Endothelial cell of umbilical vein (primary cell): ENCODE data around the gene DRAM1. TPM values are rescaled to one million over a fixed set of nuclear protein-coding genes. Genes with fewer than 3 reads are reported as not detected.

Experiments used
- BruUV-seq: library from RNA; stranded (reverse); fragments of 400-500 nt; replicated peaks from 2 replicates; lab custom pipeline; 2021; lab: Mats Ljungman, UMichigan
- CTCF ChIA-PET: fragments of 300-600, 350-600 bp; sonication (Branson Sonifier 250); formaldehyde crosslinking; loops from one replicate; lab custom pipeline; 2021; ENCODE audit warnings: antibody characterized with exemption, inconsistent platforms; lab: Charles Lee
- POLR2A ChIA-PET: fragments of 300-600, 350-600 bp; sonication (Branson Sonifier 250); formaldehyde crosslinking; loops from one replicate; lab custom pipeline; 2021; ENCODE audit warnings: antibody characterized with exemption, inconsistent platforms; lab: Charles Lee
- DNase-seq: peaks from one replicate; pipeline ENCODE4 v3.0.0-alpha.2; 2011; ENCODE audit warnings: low read depth, low spot score
- FAIRE-seq: peaks from 2 replicates; lab custom pipeline; 2011; peaks lifted over from hg19 to GRCh38; lab: Jason Lieb, UNC
- H2AFZ ChIP-seq: 2 replicates; pipeline ENCODE4 v1.6.0; 2012; ENCODE audit warnings: low read depth, low read length, control low read depth, inconsistent platforms
- H3K27ac ChIP-seq: 2 replicates; pipeline ENCODE4 v1.5.1; 2011; ENCODE audit warnings: low read depth, mild to moderate bottlenecking, control low read depth, low read length, moderate library complexity; ENCODE audit not compliant: insufficient read depth
- H3K27me3 ChIP-seq, 2 experiments: 2 replicates each; pipeline versions ENCODE4 v1.6.0 to v1.6.1; 2011; ENCODE audit warnings: low read length in 2 of 2, mixed read lengths in 1 of 2; ENCODE audit not compliant: control insufficient read depth in 2 of 2, insufficient read depth in 2 of 2
- H3K36me3 ChIP-seq, 2 experiments: 2 replicates in 1 of 2; 3 replicates in 1 of 2; pipeline ENCODE4 v1.5.1; 2011; ENCODE audit warnings: low read length in 2 of 2, mild to moderate bottlenecking in 1 of 2, moderate library complexity in 1 of 2; ENCODE audit not compliant: control insufficient read depth in 2 of 2, insufficient read depth in 2 of 2; ENCODE audit errors: extremely low read depth in 1 of 2
- H3K4me1 ChIP-seq: 3 replicates; pipeline ENCODE4 v1.5.1; 2011; ENCODE audit warnings: mild to moderate bottlenecking, low read length; ENCODE audit not compliant: control insufficient read depth, insufficient read depth; ENCODE audit errors: extremely low read depth
- H3K4me2 ChIP-seq: 2 replicates; pipeline ENCODE4 v1.6.1; 2011; ENCODE audit warnings: low read length, control low read depth, mixed read lengths; ENCODE audit not compliant: insufficient read depth
- H3K4me3 ChIP-seq, 3 experiments: fragments of 200-600 bp in 1 of 3; sonication (generic), shearing (Covaris generic) in 1 of 3; replicated peaks in 1 of 3; 2 replicates each; pipeline ENCODE4 v1.5.1; 2011 to 2016; ENCODE audit warnings: control low read depth in 3 of 3, low read length in 3 of 3, mild to moderate bottlenecking in 2 of 3, inconsistent platforms in 1 of 3, low read depth in 1 of 3, moderate library complexity in 1 of 3; ENCODE audit not compliant: insufficient read depth in 1 of 3
- H3K79me2 ChIP-seq: 2 replicates; pipeline ENCODE4 v1.6.0; 2012; ENCODE audit warnings: low read length, inconsistent platforms; ENCODE audit not compliant: control insufficient read depth, insufficient read depth
- H3K9ac ChIP-seq: replicated peaks from 2 replicates; pipeline ENCODE3; 2011; ENCODE audit warnings: low read length, control low read depth; ENCODE audit not compliant: insufficient read depth; ENCODE audit errors: extremely low read depth
- H3K9me1 ChIP-seq: replicated peaks from 3 replicates; pipeline ENCODE4 v1.6.0; 2011; ENCODE audit warnings: mild to moderate bottlenecking, low read length; ENCODE audit not compliant: control insufficient read depth, insufficient read depth; ENCODE audit errors: extremely low read depth
- H3K9me3 ChIP-seq: replicated peaks from 2 replicates; pipeline ENCODE4 v1.5.1; 2012; ENCODE audit warnings: low read length, inconsistent platforms; ENCODE audit not compliant: control insufficient read depth, insufficient read depth
- H4K20me1 ChIP-seq: replicated peaks from 2 replicates; pipeline ENCODE3; 2011; ENCODE audit warnings: mild to moderate bottlenecking, low read length; ENCODE audit not compliant: control insufficient read depth, insufficient read depth; ENCODE audit errors: extremely low read depth
- GATA2 ChIP-seq: IDR thresholded peaks from 2 replicates; pipeline ENCODE4 v1.7.0; 2011; ENCODE audit warnings: low read depth, mild to moderate bottlenecking, moderate library complexity, mixed read lengths, low read length; ENCODE audit not compliant: insufficient read length, insufficient read depth
- MAX ChIP-seq: IDR thresholded peaks from 2 replicates; pipeline ENCODE4 v1.6.1; 2011; ENCODE audit not compliant: insufficient read depth, insufficient read length
- MYC ChIP-seq: IDR thresholded peaks from one replicate; pipeline ENCODE4 v1.6.1; 2011; ENCODE audit warnings: mild to moderate bottlenecking, low read depth, low read length
- dilution Hi-C: fragments of 300-500 bp; cut with MboI; formaldehyde crosslinking; loops from one replicate; pipeline ENCODE4 v1.15.0; 2019; ENCODE audit warnings: low sequenced_read_pairs; ENCODE audit not compliant: extremely low pct_ligation_motif_present
- intact Hi-C: fragments of 100-400 bp; cut with micrococcal nuclease; formaldehyde crosslinking; loops from one replicate; pipeline ENCODE4 v1.10.0; 2022
- polyA plus RNA-seq, 4 experiments: library from polyadenylated mRNA; depleted of rRNA in 3 of 4; stranded (reverse) in 3 of 4; unstranded in 1 of 4; fragments of >200 nt; gene quantifications; 2 replicates each; pipeline versions ENCODE4 v1.2.1 to v1.2.3, GENCODE V29; 2011 to 2012; ENCODE audit warnings: missing spikeins in 1 of 4
- total RNA-seq: library from RNA; stranded (reverse); gene quantifications from 2 replicates; pipeline ENCODE4 v1.2.3, GENCODE V29; 2021
- TF ChIP-seq, protein P1 (sequence below), 2 donors: IDR thresholded peaks; 1 replicate in 1 of 2; 2 replicates in 1 of 2; pipeline ENCODE4 v1.5.1; 2011; ENCODE audit warnings: low read length in 2 of 2, mild to moderate bottlenecking in 2 of 2, moderate library complexity in 2 of 2, control low read depth in 1 of 2, inconsistent platforms in 1 of 2, low read depth in 1 of 2; ENCODE audit not compliant: insufficient read depth in 1 of 2; ENCODE audit errors: extremely low read depth in 1 of 2

The DRAM1 gene
- total and polyA plus RNA-seq, 2 donors (not counting 3 experiments of a cell fraction or from before 2014, with no cell fraction given): 24.6 to 46.3 TPM

DNA sequence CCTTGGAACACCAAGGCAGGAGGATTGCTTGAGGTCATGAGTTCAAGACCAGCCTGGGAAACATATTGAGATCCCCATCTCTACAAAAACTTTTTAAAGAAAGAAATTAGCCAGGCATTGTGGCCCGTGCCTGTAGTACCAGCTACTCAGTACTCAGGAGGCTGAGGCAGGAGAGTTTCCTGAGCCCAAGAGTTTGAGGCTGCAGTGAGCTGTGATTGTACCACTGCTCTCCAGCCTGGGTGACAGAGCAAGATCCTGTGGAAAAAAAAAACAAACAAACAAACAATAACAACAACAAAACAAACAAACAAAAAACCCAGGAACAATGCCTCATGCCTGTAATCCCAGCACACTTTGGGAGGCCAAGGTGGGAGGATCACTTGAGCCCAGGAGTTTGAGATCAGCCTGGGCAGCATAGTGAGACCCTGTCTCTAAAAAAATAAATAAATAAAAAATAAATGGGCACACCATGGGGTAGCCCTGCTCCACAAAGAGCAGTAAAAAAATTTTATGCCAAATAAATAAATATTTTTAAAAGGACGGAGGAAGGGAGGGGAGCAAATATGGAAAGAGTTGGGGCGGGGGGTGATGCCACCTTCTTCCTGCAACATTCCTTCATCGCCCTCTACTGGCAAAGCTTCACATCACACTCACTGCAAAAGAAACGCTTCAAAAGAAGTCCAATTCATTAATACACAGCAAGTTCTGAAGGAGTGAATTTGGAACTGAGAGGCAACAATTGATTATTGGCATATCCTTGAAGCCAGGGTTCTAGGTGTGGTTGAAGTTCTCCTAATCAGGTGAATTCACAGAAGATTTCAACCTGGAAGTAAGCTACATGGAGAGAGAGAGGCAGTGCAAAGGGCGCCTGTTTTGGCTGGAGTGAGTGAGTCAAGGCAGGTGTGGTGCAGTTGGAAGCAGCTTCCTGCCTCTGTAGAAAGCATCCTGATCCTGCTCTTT lies 37.8 kb upstream of the DRAM1 start:
- no peaks in the 10 kb centered on the region for H3K36me3 ChIP-seq
- POLR2A ChIA-PET: interaction anchor here (1.0 kb wide), 1 partner anchor 38 kb away, joined by 3 read pairs; the partner anchor contains the start of gene DRAM1
- no peaks in the 10 kb centered on the region for H4K20me1 ChIP-seq
- H3K4me1 ChIP-seq: no peaks in the 10 kb centered on the region
- intact Hi-C loops: loop anchor here (1.0 kb wide), 3 partner anchors 36 to 425 kb away; no protein-coding TSS in a partner anchor
- H3K9ac ChIP-seq: no peak overlapping the region
- no peak overlapping the region for H3K4me3 ChIP-seq
- dilution Hi-C loops: no loop called here
- FAIRE-seq (peak; percentile 38), DNase-seq (peak; percentile 73)
- peak overlapping the region; percentile 66 for H2AFZ ChIP-seq
- H3K9me1 ChIP-seq: no peaks in the 10 kb centered on the region
- H3K27ac ChIP-seq: no peak overlapping the region
- no peaks in the 10 kb centered on the region for H3K27me3 ChIP-seq
- H3K9me3 ChIP-seq: no peaks in the 10 kb centered on the region
- no peaks in the 10 kb centered on the region for H3K79me2 ChIP-seq
- CTCF ChIA-PET: interaction anchor here (0.7 to 9.8 kb wide), 30 partner anchors 9 to 1708 kb away, joined by 3 to 149 read pairs (median 6); partner anchors contain the start of genes ARL1, DRAM1 and GNPTAB
- no TSS peak for BruUV-seq
- H3K4me2 ChIP-seq: no peak overlapping the region
- no peak for TF ChIP-seq MYC
- no peak for TF ChIP-seq GATA2
- TF ChIP-seq MAX: no peak
- TF ChIP-seq, protein P1, sequence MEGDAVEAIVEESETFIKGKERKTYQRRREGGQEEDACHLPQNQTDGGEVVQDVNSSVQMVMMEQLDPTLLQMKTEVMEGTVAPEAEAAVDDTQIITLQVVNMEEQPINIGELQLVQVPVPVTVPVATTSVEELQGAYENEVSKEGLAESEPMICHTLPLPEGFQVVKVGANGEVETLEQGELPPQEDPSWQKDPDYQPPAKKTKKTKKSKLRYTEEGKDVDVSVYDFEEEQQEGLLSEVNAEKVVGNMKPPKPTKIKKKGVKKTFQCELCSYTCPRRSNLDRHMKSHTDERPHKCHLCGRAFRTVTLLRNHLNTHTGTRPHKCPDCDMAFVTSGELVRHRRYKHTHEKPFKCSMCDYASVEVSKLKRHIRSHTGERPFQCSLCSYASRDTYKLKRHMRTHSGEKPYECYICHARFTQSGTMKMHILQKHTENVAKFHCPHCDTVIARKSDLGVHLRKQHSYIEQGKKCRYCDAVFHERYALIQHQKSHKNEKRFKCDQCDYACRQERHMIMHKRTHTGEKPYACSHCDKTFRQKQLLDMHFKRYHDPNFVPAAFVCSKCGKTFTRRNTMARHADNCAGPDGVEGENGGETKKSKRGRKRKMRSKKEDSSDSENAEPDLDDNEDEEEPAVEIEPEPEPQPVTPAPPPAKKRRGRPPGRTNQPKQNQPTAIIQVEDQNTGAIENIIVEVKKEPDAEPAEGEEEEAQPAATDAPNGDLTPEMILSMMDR (IDR thresholded peaks at IDR 0.05; ENCODE audit: extremely low read depth in 1 of 2, insufficient read depth in 1 of 2, low read depth in 1 of 2, low read length in 2 of 2): peak; percentile 71 to 84
